ENCODE results near the gene TIE1. TPM values are rescaled to one million over a fixed set of nuclear protein-coding genes. Genes with fewer than 3 reads are reported as not detected.

The TIE1 gene
- total and polyA plus RNA-seq, 2 of the 13 experiments (the other 11 are each of a cell fraction or from before 2014, with no cell fraction given) = 0.58 to 0.84 TPM

- FAIRE-seq (no peak), ATAC-seq (no peak), DNase-seq (ENCODE audit: low spot score) (no peak)
- Histone ChIP-seq H3K36me3 (replicated peaks in 1 of 2; ENCODE audit: control insufficient read depth in 1 of 2, insufficient read depth in 2 of 2, low read length in 2 of 2) (no peaks in the 10 kb centered on the region), H3K27me3 (ENCODE audit: control insufficient read depth in 1 of 2, insufficient read depth in 2 of 2, low read length in 2 of 2) (peaks cover 1 to 52% of the 10 kb centered on the region in 2 experiments; a peak in 4 of 5 replicates), H3K4me3 (replicated peaks in 1 of 3; ENCODE audit: insufficient read depth in 1 of 3, low read depth in 2 of 3, low read length in 3 of 3) (no peak overlapping the region), H2AFZ (ENCODE audit: low read length) (no peak overlapping the region), H3K4me2 (ENCODE audit: low read depth, low read length) (no peak overlapping the region), H3K9ac (ENCODE audit: insufficient read depth, low read depth, low read length) (no peak overlapping the region), H3K9me3 (ENCODE audit: low read length) (no peaks in the 10 kb centered on the region), H3K79me2 (ENCODE audit: insufficient read depth, low read length) (no peaks in the 10 kb centered on the region), H3K27ac (ENCODE audit: extremely low read length, insufficient read depth, low read length) (no peak overlapping the region), H3K4me1 (ENCODE audit: insufficient read depth, low read length) (peaks cover 31% of the 10 kb centered on the region), H4K20me1 (ENCODE audit: insufficient read depth, low read length) (no peaks in the 10 kb centered on the region)
- ChIA-PET CTCF (ENCODE audit: low intra/inter-chr PET ratio, low total read pairs) (no interaction called here), POLR2A (no interaction called here)
- no TSS peak for BruUV-seq (replicated peaks)
- 27% methylated on average over 6 of the region's 9 CpGs for WGBS (ENCODE audit: low lambda C conversion rate)
- in situ Hi-C loops (cut with HindIII; ENCODE audit: extremely low pct_ligation_motif_present, low pct_unique_long_range_greater_than_20kb) (no loop called here), intact Hi-C loops (cut with micrococcal nuclease; ENCODE audit: unreplicated experiment) (no loop called here)
- TF ChIP-seq AHR (CRISPR knock-in tag; IDR thresholded peaks at IDR 0.05) (no peak), HES4 (CRISPR knock-in tag; IDR thresholded peaks at IDR 0.05; ENCODE audit: borderline replicate concordance) (no peak), ZC3H4 (CRISPR knock-in tag; IDR thresholded peaks at IDR 0.05; ENCODE audit: borderline replicate concordance) (no peak), CERS6 (CRISPR knock-in tag; IDR thresholded peaks at IDR 0.05) (no peak), ZBTB7B (CRISPR knock-in tag; IDR thresholded peaks at IDR 0.05) (no peak), PRMT3 (CRISPR knock-in tag; IDR thresholded peaks at IDR 0.05; ENCODE audit: borderline replicate concordance, low read depth) (no peak), CCDC6 (CRISPR knock-in tag; IDR thresholded peaks at IDR 0.05) (no peak), YEATS2 (CRISPR knock-in tag; IDR thresholded peaks at IDR 0.05; ENCODE audit: borderline replicate concordance) (no peak), MNT (IDR thresholded peaks at IDR 0.05) (no peak), ZNF441 (CRISPR knock-in tag; IDR thresholded peaks at IDR 0.05; ENCODE audit: borderline replicate concordance) (no peak), ZNF772 (CRISPR knock-in tag; IDR thresholded peaks at IDR 0.05) (no peak)
Observed at GRCh38 chr1:43311521-43311920, 10.7 kb downstream of the TIE1 start.

All from HepG2 (cell line).